ENCODE measurements around the gene SLC38A4.

SLC38A4 gene

DNA sequence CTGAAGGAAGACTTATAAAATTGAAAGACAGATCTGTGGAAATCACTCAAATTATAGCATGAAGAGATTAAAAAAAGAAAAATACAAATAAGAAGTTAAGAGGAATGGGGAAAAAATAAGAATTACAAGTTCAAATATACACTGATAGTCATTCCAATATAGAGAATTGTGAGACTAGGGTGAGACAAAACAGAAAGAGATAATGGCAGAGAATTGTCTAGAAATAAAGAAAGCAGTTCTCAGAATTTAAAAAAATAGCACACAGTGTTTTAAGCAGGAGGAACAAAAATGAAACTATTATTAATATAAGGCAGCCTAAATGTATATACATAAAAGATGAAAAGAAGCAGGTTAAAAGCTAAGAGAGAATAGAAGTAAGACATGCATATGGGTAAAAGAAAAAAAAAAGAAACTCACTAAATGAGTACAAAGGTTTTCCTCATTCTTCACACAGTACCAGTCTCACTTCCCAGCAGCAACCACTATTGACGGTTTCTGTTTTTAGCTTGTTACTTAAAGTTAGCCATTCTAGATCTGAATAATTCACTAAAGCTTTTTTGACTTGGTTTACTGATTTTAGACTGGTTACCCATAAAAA, 31.1 kb downstream of the SLC38A4 start:
- TF ChIP-seq SIN3A (IDR thresholded peaks at IDR 0.05; ENCODE audit: borderline replicate concordance, insufficient read depth, low read length) (no peak), REST (IDR thresholded peaks at IDR 0.05; ENCODE audit: insufficient read depth in 1 of 2, low read depth in 2 of 2, low read length in 2 of 2) (no peak), TAF1 (IDR thresholded peaks at IDR 0.05; ENCODE audit: borderline replicate concordance, insufficient read depth, low read length) (no peak), FOXP2 (optimal IDR thresholded peaks at IDR 0.05; ENCODE audit: borderline replicate concordance, extremely low read depth, extremely low read length, insufficient read depth) (no peak), POLR2AphosphoS5 (IDR thresholded peaks at IDR 0.05; ENCODE audit: low read depth, low read length) (no peak)

GRCh38 chr12:46792925-46793324, 32.9 kb downstream of the SLC38A4 start:
- no peak for TF ChIP-seq POLR2AphosphoS5 (IDR thresholded peaks at IDR 0.05; ENCODE audit: low read depth, low read length)
- no peak for TF ChIP-seq SIN3A (IDR thresholded peaks at IDR 0.05; ENCODE audit: borderline replicate concordance, insufficient read depth, low read length)
- no peak for TF ChIP-seq FOXP2 (optimal IDR thresholded peaks at IDR 0.05; ENCODE audit: borderline replicate concordance, extremely low read depth, extremely low read length, insufficient read depth)

- TF ChIP-seq POLR2AphosphoS5 (IDR thresholded peaks at IDR 0.05; ENCODE audit: low read depth, low read length) (no peak), REST (IDR thresholded peaks at IDR 0.05; ENCODE audit: insufficient read depth in 1 of 2, low read depth in 2 of 2, low read length in 2 of 2) (no peak), FOXP2 (optimal IDR thresholded peaks at IDR 0.05; ENCODE audit: borderline replicate concordance, extremely low read depth, extremely low read length, insufficient read depth) (no peak), SIN3A (IDR thresholded peaks at IDR 0.05; ENCODE audit: borderline replicate concordance, insufficient read depth, low read length) (no peak), TAF1 (IDR thresholded peaks at IDR 0.05; ENCODE audit: borderline replicate concordance, insufficient read depth, low read length) (no peak)
Observed at GRCh38 chr12:46790066-46790465, 35.7 kb downstream of the SLC38A4 start.

DNA sequence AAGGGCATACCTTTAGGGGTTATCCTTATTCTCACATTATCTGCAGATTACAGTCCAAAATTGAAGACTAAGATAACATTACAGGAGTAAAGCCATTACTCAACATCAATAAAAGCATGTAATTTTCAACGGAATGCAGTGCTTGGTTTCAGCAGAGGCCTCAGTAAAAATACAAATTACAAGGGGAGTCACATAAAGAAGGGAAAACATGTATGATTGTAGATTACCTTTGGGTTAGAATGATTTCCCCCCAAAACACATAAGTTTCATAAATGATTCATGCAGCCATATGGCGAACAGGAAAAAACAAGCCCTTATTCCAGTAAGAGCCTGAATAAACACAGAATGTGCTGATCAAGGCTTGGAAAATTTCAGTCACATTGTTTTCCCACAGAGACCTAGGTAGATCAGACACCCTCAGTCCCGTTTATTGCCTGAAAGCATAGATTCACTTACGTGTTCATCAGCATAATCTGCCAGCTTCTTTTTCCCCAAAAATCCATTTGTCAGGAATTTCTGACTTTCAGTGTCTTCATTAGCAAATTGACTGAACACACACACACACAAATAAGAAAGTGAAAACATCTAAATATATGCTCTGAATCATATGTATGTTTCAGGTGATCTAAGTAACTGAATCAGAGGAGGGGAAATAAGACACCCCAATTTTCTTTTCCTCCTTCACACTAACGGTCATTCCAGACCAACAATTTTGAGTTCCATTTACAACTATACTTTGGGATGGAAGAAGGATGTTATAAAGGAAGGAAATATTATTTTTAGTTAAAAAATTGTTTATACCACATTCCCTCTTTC, 37.5 kb downstream of the SLC38A4 start:
- no peak for TF ChIP-seq TAF1 (IDR thresholded peaks at IDR 0.05; ENCODE audit: borderline replicate concordance, insufficient read depth, low read length)
- TF ChIP-seq SIN3A (IDR thresholded peaks at IDR 0.05; ENCODE audit: borderline replicate concordance, insufficient read depth, low read length) = no peak
- no peak for TF ChIP-seq POLR2AphosphoS5 (IDR thresholded peaks at IDR 0.05; ENCODE audit: low read depth, low read length)
- TF ChIP-seq REST (IDR thresholded peaks at IDR 0.05; ENCODE audit: insufficient read depth in 1 of 2, low read depth in 2 of 2, low read length in 2 of 2) = no peak
- TF ChIP-seq FOXP2 (optimal IDR thresholded peaks at IDR 0.05; ENCODE audit: borderline replicate concordance, extremely low read depth, extremely low read length, insufficient read depth) = no peak

GRCh38 chr12:46787496-46788055, 38.2 kb downstream of the SLC38A4 start:
- TF ChIP-seq FOXP2 (optimal IDR thresholded peaks at IDR 0.05; ENCODE audit: borderline replicate concordance, extremely low read depth, extremely low read length, insufficient read depth) = no peak
- no peak for TF ChIP-seq REST (IDR thresholded peaks at IDR 0.05; ENCODE audit: insufficient read depth in 1 of 2, low read depth in 2 of 2, low read length in 2 of 2)
- no peak for TF ChIP-seq SIN3A (IDR thresholded peaks at IDR 0.05; ENCODE audit: borderline replicate concordance, insufficient read depth, low read length)
- TF ChIP-seq TAF1 (IDR thresholded peaks at IDR 0.05; ENCODE audit: borderline replicate concordance, insufficient read depth, low read length) = no peak
- TF ChIP-seq POLR2AphosphoS5 (IDR thresholded peaks at IDR 0.05; ENCODE audit: low read depth, low read length) = no peak

All from PFSK-1 (cell line).